Heart left ventricle (tissue), 16 donors: ENCODE measurements around the gene PDCD1. TPM values are rescaled to one million over a fixed set of nuclear protein-coding genes. Genes with fewer than 3 reads are reported as not detected.

Experiments
- ATAC-seq, 4 donors: fragments of 200-7000 bp; cut with Tn5 transposase; one replicate each; pipeline ENCODE4 v1.9.1; 2020 to 2022; ENCODE audit warnings: moderate library complexity in 4 of 4, mild to moderate bottlenecking in 3 of 4, moderate number of reproducible peaks in 1 of 4
- DNase-seq, 5 donors: peaks; one replicate each; pipeline ENCODE4 v3.0.0-alpha.2; 2020
- H3K27ac ChIP-seq, 12 donors: fragments of 200-600 bp; sonication (generic) in 4 of 12; one replicate each; pipeline versions ENCODE4 v1.5.0 to v1.8.0; 2016 to 2022; ENCODE audit warnings: mild to moderate bottlenecking in 2 of 12
- H3K27me3 ChIP-seq, 9 donors: fragments of 200-600 bp; sonication (generic) in 2 of 9; one replicate each; pipeline versions ENCODE4 v1.5.1 to v1.8.0; 2016 to 2022; ENCODE audit warnings: mild to moderate bottlenecking in 3 of 9
- H3K36me3 ChIP-seq, 9 donors: fragments of 200-600 bp; sonication (generic) in 2 of 9; one replicate each; pipeline versions ENCODE4 v1.5.0 to v1.8.0; 2018 to 2022; ENCODE audit warnings: mild to moderate bottlenecking in 2 of 9
- H3K4me1 ChIP-seq, 12 donors: fragments of 200-600 bp; sonication (generic) in 4 of 12; one replicate each; pipeline versions ENCODE4 v1.5.0 to v1.8.0; 2016 to 2022; ENCODE audit warnings: mild to moderate bottlenecking in 3 of 12
- H3K4me3 ChIP-seq, 12 donors: fragments of 200-600 bp; sonication (generic) in 4 of 12; one replicate each; pipeline versions ENCODE4 v1.5.0 to v1.8.0; 2017 to 2022; ENCODE audit warnings: mild to moderate bottlenecking in 9 of 12, moderate library complexity in 4 of 12
- H3K9me3 ChIP-seq, 12 donors: fragments of 200-600 bp; sonication (generic) in 4 of 12; one replicate each; pipeline versions ENCODE4 v1.5.0 to v1.8.0; 2016 to 2022; ENCODE audit warnings: mild to moderate bottlenecking in 1 of 12
- CTCF ChIP-seq, 12 donors: fragments of 200-600 bp; sonication (generic) in 4 of 12; IDR thresholded peaks; one replicate each; pipeline versions ENCODE4 v1.5.0 to v1.8.0; 2018 to 2022; ENCODE audit warnings: antibody characterized with exemption in 12 of 12, mild to moderate bottlenecking in 5 of 12
- POLR2A ChIP-seq, 2 donors: fragments of 450-650 bp; IDR thresholded peaks; one replicate each; pipeline ENCODE4 v1.6.1; 2017; ENCODE audit warnings: antibody characterized with exemption in 2 of 2, mild to moderate bottlenecking in 2 of 2, moderate library complexity in 2 of 2
- WGBS, 4 donors: extraction: QIAGEN DNeasy Blood & Tissue Kit in 2 of 4; methylation state at CpG; one replicate each; pipeline versions ENCODE4 v1.1.5 to v1.1.7; 2013 to 2018; 5-methylcytosine and 5-hydroxymethylcytosine counted together
- intact Hi-C, 10 donors: fragments of 100-400 bp; cut with DNase I; formaldehyde crosslinking; loops; one replicate each; pipeline versions ENCODE4 v1.11.1 to v1.14.2; 2022
- polyA plus RNA-seq, 2 donors: library from polyadenylated mRNA; stranded (reverse); fragments of 200-250 nt; gene quantifications; one replicate each; pipeline ENCODE4 v1.2.3, GENCODE V29; 2013
- total RNA-seq, 9 donors: library from RNA; depleted of rRNA in 2 of 9; stranded (reverse); fragments of >200 nt in 2 of 9; fragmentation: NEBNext Ultra II Directional in 3 of 9; extraction: Animal tissue kit (Norgen Biotek cat#: 25700) in 3 of 9; gene quantifications; one replicate each; pipeline versions ENCODE4 v1.1.0 to v1.2.4, GENCODE V29; 2016 to 2023
- donor health status: ischemic (EF 13 %, LVEDD 7.1; RV severe dilation, severe dysfunction).
- donor health status: healthy with polysubstance abuse.
- donor health status: DM: no; HTN: yes; CAD: no.
- donor health status: DM: no; HTN: no; CAD: no.
- donor health status: ischemic (EF 25% LVEDD 6.9; RV normal size, moderate dysfunction).
- donor health status: ischemic (EF 25% LVEDD 5.7; RV mildly dilated, moderate dysfunction).
- donor health status: healthy.
- donor health status: DM: yes; HTN: yes; CAD: no.
- donor health status: ischemic (EF 35%, LVEDD 5.7; RV mildly dilated, moderate dysfunction).
- donor health status: nonischemic (EF 11% LVEDD 7.7; RV severe dilation, severe dysfunction).
- donor health status: DM: yes; HTN: yes; CAD: no.
- donor health status: PGD.
- donor health status: ischemic (EF 29% LVEDD 5.4; RV normal size, mild dysfunction).
- donor health status: nonischemic (EF 23%, LVEDD 6.1; RV moderate dilation, normal function).

Gene PDCD1
- total and polyA plus RNA-seq, 11 donors: 0.27 to 7.6 (median 1.4) TPM

GRCh38 chr2:241880311-241881073, 21.8 kb upstream of the PDCD1 start:
- no peak for TF ChIP-seq POLR2A (IDR thresholded peaks at IDR 0.05)
- no peak for TF ChIP-seq CTCF (IDR thresholded peaks at IDR 0.05)
- peaks cover 0 to 28% (median 13%) of the 10 kb centered on the region in 12 donors for H3K4me1 ChIP-seq
- peak overlapping the region in 8 of 12 donors; percentile 52 to 67 (median 62) for H3K4me3 ChIP-seq
- intact Hi-C loops: loop anchor here in 2 of 10 donors (2.0 to 5.0 kb wide), 2 partner anchors 148 to 178 kb away; partner anchors contain the start of genes D2HGDH (in 1 of the 2) and ING5 (in 1 of the 2)
- H3K27me3 ChIP-seq: no peaks in the 10 kb centered on the region
- H3K27ac ChIP-seq: peak overlapping the region in 3 of 12 donors; percentile 34 to 67 (median 54)
- H3K9me3 ChIP-seq: peaks cover 0 to 3% (median 0%) of the 10 kb centered on the region in 12 donors
- peak in 1 of 5 donors; percentile 47 for DNase-seq
- no peaks in the 10 kb centered on the region for H3K36me3 ChIP-seq
- WGBS, 4 donors: 78 to 85% (median 83%) methylated on average over 14 to 16 of the region's 16 CpGs
- ATAC-seq: no peak

GRCh38 chr2:241879326-241879725, 20.6 kb upstream of the PDCD1 start:
- H3K9me3 ChIP-seq: peaks cover 0 to 8% (median 0%) of the 10 kb centered on the region in 12 donors
- TF ChIP-seq CTCF (IDR thresholded peaks at IDR 0.05) (no peak), POLR2A (IDR thresholded peaks at IDR 0.05) (no peak)
- H3K36me3 ChIP-seq: no peaks in the 10 kb centered on the region
- H3K4me1 ChIP-seq: peaks cover 0 to 28% (median 13%) of the 10 kb centered on the region in 12 donors
- no peak overlapping the region for H3K4me3 ChIP-seq
- 77 to 90% (median 83%) methylated on average over 3 to 9 of the region's 9 CpGs for WGBS, 4 donors
- DNase-seq (peak in 1 of 5 donors; percentile 54), ATAC-seq (no peak)
- no peaks in the 10 kb centered on the region for H3K27me3 ChIP-seq
- intact Hi-C loops: loop anchor here in 8 of 10 donors (5.0 to 10.0 kb wide), 5 partner anchors 142 to 175 kb away; partner anchors contain the start of genes D2HGDH (in 2 of the 8) and ING5 (in 1 of the 8)
- H3K27ac ChIP-seq: no peak overlapping the region

GRCh38 chr2:241877989-241878970, 19.6 kb upstream of the PDCD1 start:
- Histone ChIP-seq H3K9me3 (peaks cover 0 to 8% (median 0%) of the 10 kb centered on the region in 12 donors), H3K27ac (no peak overlapping the region), H3K4me1 (peaks cover 0 to 28% (median 13%) of the 10 kb centered on the region in 12 donors), H3K4me3 (no peak overlapping the region), H3K36me3 (no peaks in the 10 kb centered on the region), H3K27me3 (no peaks in the 10 kb centered on the region)
- WGBS, 4 donors: 31 to 48% (median 34%) methylated on average over 13 to 27 of the region's 27 CpGs
- no peak for TF ChIP-seq POLR2A (IDR thresholded peaks at IDR 0.05)
- TF ChIP-seq CTCF (IDR thresholded peaks at IDR 0.05): peak; percentile 51 to 72 (median 66)
- DNase-seq (peak; percentile 62 to 86 (median 71)), ATAC-seq (peak in 3 of 4 donors; percentile 17 to 42 (median 24))
- intact Hi-C loops: loop anchor here in 8 of 10 donors (5.0 to 10.0 kb wide), 5 partner anchors 141 to 173 kb away; partner anchors contain the start of genes D2HGDH (in 2 of the 8) and ING5 (in 1 of the 8)
